Fibroblast of gingiva (primary cell): ENCODE results near the gene IL17C.

Source experiments
- DNase-seq: peaks from one replicate; pipeline ENCODE4 v3.0.0-alpha.2; 2011; ENCODE audit warnings: low read depth

IL17C gene

GRCh38 chr16:88610080-88610479 lies 28.3 kb upstream of the IL17C start:
- DNase-seq: no peak

- DNase-seq: no peak
Observed at GRCh38 chr16:88610909-88611812, 27.2 kb upstream of the IL17C start.

DNA sequence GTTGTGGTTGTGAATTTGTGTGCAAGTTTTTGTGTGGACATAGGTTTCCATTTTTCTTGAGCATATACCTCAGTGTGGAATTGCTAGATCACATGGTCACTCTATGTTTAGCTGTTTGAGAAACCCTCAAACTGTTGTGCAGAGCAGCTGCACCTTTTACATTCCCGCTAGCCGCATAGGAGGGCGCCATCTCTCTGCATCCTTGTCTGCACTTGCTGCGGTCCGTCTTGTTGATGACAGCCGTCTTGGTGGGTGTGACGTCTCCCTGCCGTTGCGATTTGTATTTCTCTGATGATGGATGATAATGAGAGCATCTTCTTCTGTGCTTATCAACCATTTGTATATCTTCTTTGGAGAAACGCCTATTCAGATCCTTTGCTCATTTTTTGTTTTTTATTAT lies 25.1 kb upstream of the IL17C start:
- DNase-seq: no peak

GRCh38 chr16:88613911-88614817 lies 24.2 kb upstream of the IL17C start:
- no peak for DNase-seq

GRCh38 chr16:88614818-88615580 lies 23.4 kb upstream of the IL17C start:
- DNase-seq: no peak

- DNase-seq: no peak
Observed at GRCh38 chr16:88616320-88616719, 22.1 kb upstream of the IL17C start.

GRCh38 chr16:88616736-88617135 lies 21.6 kb upstream of the IL17C start:
- DNase-seq: no peak

GRCh38 chr16:88617268-88618031 lies 20.9 kb upstream of the IL17C start:
- DNase-seq: no peak

- no peak for DNase-seq
Observed at GRCh38 chr16:88618182-88618955, 20.0 kb upstream of the IL17C start.

- DNase-seq: no peak
Observed at GRCh38 chr16:88618956-88619667, 19.3 kb upstream of the IL17C start.

DNA sequence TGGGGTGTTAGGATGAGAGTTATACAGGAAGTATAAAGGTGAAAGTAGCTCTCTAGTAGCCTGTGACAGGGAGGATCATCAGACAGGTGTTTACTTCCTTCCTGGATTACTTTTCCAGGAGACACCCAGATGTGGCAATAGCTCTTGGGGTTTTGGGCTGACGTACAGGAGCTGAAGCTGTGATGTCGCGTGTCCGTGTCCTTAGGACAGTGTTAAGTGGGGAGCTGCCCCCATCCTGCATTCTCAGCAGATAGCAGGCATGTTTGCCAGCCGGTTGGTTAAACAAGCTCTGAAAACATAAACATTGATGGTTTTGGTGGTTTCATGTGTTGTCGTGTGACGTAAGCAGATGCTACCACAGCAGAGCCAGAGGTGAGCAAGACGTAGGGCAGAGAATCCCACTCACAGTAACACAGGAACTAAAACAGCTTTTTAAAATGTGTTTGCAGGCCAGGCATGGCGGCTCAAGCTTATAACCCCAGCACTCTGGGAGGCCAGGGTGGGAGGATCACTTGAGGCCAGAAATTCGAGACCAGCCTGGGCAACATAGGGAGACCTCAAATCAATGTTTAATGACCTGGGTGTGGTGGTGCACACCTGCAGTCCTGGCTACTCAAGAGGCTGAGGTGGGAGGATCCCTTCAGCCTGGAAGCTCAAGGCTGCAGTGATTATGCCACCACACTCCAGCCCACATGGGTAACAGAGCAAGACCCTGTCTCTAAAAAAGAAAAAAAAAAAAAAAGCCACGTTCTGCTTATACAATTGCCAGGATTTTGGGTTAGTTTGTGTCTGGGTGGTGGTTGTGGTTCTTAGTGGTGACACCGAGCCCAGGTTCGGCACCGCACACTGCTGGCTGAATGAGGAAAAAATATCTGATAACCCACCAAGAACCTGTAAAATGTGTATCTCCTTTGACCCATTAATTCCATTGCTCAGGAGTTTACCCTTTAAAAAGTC lies 18.2 kb upstream of the IL17C start:
- DNase-seq: peak; percentile 83

DNA sequence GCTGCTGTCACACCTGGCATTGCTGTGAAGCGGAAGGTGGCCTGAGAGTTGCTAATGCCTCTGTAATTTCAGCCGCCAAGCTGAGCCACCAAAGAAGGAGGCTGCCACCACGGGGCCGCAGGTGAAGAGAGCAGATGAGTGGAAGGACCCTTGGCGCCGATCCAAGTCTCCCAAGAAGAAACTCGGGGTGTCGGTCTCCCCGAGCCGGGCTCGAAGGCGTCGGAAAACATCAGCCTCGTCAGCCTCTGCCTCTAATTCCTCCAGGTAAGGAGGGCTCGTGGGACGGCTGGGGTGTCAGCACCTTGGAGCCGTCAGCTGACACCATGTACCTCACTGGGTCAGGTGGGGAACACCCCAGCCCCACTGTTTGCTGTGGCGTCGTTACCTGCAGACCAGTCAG lies 16.2 kb upstream of the IL17C start:
- DNase-seq: no peak

DNA sequence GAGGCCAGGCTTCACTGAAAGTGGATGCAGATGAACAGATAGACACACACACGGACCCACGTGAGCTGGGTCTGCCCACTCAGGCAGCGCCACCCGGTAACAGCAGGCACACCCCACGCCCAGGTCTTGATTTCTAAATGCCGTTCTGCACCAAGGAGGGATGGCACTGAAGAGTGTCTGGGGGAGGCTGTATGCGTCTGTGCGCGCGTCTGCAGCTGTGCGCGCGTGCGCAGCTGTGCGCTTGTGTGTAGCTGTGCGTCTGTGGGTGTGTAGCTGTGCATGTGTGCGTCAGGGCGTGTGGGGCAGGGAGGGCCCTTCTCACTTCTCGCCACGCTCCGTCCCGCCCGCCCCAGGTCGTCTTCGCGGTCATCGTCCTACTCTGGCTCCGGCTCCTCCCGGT lies 15.5 kb upstream of the IL17C start:
- no peak for DNase-seq

- DNase-seq: no peak
Observed at GRCh38 chr16:88623858-88624257, 14.5 kb upstream of the IL17C start.

DNA sequence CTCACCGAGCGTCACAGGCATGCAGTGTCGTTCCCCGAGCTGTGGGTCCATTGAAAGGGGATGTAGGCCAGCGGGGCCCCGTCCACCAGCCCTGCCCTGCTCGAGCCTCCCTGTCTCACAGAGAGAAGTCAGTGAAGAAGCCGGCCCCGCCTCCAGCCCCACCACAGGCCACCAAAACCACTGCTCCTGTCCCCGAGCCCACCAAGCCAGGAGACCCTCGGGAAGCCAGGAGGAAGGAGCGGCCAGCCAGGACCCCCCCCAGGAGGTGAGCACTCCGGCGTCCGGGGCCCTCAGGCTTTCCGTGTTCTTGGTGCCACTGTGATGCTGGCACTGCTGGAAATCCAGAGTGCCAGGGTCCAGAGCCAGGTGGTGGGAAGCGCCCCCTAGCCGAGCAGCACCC lies 13.9 kb upstream of the IL17C start:
- DNase-seq: no peak

DNA sequence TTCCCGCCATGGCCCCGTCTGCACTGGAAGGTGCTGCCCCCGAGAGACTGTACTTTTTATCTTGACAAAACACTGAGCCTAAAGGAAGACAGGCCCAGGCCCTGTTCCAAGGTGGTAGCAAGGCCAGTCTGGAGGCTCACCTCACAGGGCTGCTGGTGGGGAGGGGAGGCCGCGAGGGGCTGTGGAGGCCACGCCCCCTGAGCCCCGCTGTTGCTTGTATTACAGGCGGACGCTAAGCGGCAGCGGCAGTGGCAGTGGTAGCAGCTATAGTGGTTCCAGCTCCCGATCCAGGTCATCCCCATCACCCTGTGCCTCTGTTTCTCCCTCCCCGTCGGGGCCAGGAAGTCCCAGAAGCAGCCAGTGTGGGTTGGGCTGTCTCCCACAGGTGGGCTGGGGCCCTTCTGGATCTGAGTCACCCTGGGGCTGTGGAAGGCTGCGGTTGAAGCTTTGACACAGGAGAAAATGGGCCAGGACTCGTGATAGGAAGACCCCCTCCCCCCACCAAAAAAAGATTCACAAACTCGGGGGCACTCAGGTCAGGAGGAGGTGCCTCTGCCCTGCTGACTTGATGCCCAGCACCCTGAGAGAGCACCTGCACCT lies 13.3 kb upstream of the IL17C start:
- DNase-seq: no peak

DNA sequence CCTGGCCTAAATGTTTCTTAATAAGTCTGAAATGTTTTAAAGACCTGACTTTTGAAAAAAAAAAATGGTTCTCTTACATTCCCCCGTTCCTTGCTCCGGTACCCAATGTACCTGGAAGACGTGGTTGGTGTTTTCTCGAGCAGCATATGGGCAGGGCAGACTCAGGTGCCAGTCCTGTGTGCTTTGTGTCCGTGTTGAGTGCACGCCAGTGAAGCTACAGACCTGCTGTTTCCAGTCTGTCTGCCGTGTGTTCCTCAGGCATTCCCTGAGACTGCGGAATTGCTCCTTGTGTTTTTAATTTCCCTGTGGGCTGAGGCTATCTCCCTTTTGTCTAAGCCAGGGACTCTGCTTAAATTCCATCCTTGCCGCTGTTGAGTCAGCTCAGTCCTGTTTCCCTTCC lies 11.7 kb upstream of the IL17C start:
- no peak for DNase-seq
